ENCODE data around the gene MYOG.
A peak's percentile ranks its signal among the peaks of the same experiment; 100 is the strongest.

The MYOG gene

DNA sequence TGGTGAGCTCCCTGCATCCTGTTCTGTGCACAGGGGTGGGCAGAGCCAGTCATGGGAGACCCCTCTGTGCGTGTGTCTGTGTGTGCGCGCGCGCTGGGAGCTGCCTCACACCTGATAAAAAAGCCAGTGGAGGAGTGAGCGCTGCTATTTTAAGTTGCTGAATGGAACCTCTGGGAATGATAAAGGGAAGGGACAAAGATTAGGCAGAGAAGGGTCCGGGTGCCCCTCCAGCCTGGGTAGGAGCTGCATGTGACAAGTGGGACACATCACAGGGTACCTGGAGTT, 42.6 kb upstream of the MYOG start:
- H3K9me3 ChIP-seq (ENCODE audit: insufficient read depth, low read depth, low read length) = no peaks in the 10 kb centered on the region
- H3K4me1 ChIP-seq (ENCODE audit: insufficient read depth, low read length, poor library complexity, severe bottlenecking) = peaks cover 32% of the 10 kb centered on the region
- no peaks in the 10 kb centered on the region for H3K9me2 ChIP-seq (replicated peaks; ENCODE audit: low read depth, low read length)
- no peaks in the 10 kb centered on the region for H3K27me3 ChIP-seq (ENCODE audit: insufficient read depth, low read length, poor library complexity, severe bottlenecking)
- no peaks in the 10 kb centered on the region for H4K20me1 ChIP-seq (ENCODE audit: insufficient read depth, low read length, poor library complexity, severe bottlenecking)
- H2AFZ ChIP-seq (ENCODE audit: low read length) = peak overlapping the region; percentile 95
- H3K79me2 ChIP-seq (ENCODE audit: insufficient read depth, low read length) = no peaks in the 10 kb centered on the region
- TF ChIP-seq, protein P1, sequence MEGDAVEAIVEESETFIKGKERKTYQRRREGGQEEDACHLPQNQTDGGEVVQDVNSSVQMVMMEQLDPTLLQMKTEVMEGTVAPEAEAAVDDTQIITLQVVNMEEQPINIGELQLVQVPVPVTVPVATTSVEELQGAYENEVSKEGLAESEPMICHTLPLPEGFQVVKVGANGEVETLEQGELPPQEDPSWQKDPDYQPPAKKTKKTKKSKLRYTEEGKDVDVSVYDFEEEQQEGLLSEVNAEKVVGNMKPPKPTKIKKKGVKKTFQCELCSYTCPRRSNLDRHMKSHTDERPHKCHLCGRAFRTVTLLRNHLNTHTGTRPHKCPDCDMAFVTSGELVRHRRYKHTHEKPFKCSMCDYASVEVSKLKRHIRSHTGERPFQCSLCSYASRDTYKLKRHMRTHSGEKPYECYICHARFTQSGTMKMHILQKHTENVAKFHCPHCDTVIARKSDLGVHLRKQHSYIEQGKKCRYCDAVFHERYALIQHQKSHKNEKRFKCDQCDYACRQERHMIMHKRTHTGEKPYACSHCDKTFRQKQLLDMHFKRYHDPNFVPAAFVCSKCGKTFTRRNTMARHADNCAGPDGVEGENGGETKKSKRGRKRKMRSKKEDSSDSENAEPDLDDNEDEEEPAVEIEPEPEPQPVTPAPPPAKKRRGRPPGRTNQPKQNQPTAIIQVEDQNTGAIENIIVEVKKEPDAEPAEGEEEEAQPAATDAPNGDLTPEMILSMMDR (conservative IDR thresholded peaks at IDR 0.05; ENCODE audit: low read length) = no peak
- no peak for TF ChIP-seq EZH2phosphoT487 (IDR thresholded peaks at IDR 0.05; ENCODE audit: borderline replicate concordance)
- H3F3A ChIP-seq (ENCODE audit: low read depth) = no peaks in the 10 kb centered on the region
- peak overlapping the region; percentile 73 for H3K4me3 ChIP-seq (ENCODE audit: low read length, poor library complexity, severe bottlenecking)
- H3K36me3 ChIP-seq (ENCODE audit: insufficient read depth, low read length) = no peaks in the 10 kb centered on the region
- H3K9ac ChIP-seq (ENCODE audit: low read depth, low read length, poor library complexity, severe bottlenecking) = peak overlapping the region; percentile 51
- H3K4me2 ChIP-seq (ENCODE audit: low read depth, low read length, poor library complexity, severe bottlenecking) = peak overlapping the region; percentile 94

DNA sequence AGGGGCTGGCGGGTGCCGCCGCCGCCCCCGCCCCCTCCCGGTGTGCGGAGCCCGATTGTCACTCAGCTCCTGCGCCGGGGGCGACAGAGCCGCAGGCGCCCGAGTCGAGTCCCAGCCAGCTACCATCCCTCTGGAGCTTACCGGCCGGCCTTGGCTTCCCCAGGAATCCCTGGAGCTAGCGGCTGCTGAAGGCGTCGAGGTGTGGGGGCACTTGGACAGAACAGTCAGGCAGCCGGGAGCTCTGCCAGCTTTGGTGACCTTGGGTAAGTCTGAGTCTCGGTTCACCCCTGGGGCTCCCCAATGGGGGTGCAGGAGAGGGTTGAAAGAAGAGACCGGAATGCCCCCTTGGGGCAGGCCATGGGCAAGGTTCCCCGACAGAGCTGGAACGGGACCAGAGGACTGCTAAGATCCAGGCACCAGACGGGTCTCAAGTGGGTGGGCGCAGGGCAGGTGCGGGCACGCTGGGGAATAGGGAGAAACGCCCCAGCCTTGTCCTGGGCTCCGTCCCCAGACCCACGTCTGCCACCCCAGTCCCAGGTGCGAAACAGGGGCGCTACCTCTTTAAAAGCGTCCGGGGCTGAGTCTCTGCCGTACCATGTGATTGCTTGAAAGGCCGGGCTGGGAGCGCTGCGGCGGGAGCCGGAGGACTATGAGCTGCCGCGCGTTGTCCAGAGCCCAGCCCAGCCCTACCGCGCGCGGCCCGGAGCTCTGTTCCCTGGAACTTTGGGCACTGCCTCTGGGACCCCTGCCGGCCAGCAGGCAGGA, 42.0 kb upstream of the MYOG start, which contains the start of gene ADORA1:
TSS of gene ADORA1 (plus strand) at position 61 of the 765 bp plus-strand sequence. CDS start 1,116 bp downstream, outside the sequence.
- peak within 1 kb of the TSS; percentile 95 for H2AFZ ChIP-seq (ENCODE audit: low read length)
- H3K9me3 ChIP-seq (ENCODE audit: insufficient read depth, low read depth, low read length) = no peaks in the 10 kb centered on the region
- TF ChIP-seq, protein P1 (conservative IDR thresholded peaks at IDR 0.05; ENCODE audit: low read length) = no peak
- no peak for TF ChIP-seq EZH2phosphoT487 (IDR thresholded peaks at IDR 0.05; ENCODE audit: borderline replicate concordance)
- H3K9ac ChIP-seq (ENCODE audit: low read depth, low read length, poor library complexity, severe bottlenecking) = peak within 1 kb of the TSS; percentile 51
- no peaks in the 10 kb centered on the region for H3F3A ChIP-seq (ENCODE audit: low read depth)
- no peaks in the 10 kb centered on the region for H3K27me3 ChIP-seq (ENCODE audit: insufficient read depth, low read length, poor library complexity, severe bottlenecking)
- no peaks in the 10 kb centered on the region for H4K20me1 ChIP-seq (ENCODE audit: insufficient read depth, low read length, poor library complexity, severe bottlenecking)
- H3K79me2 ChIP-seq (ENCODE audit: insufficient read depth, low read length) = no peaks in the 10 kb centered on the region
- H3K4me2 ChIP-seq (ENCODE audit: low read depth, low read length, poor library complexity, severe bottlenecking) = peak within 1 kb of the TSS; percentile 94
- no peaks in the 10 kb centered on the region for H3K9me2 ChIP-seq (replicated peaks; ENCODE audit: low read depth, low read length)
- peaks cover 32% of the 10 kb centered on the region for H3K4me1 ChIP-seq (ENCODE audit: insufficient read depth, low read length, poor library complexity, severe bottlenecking)
- peak within 1 kb of the TSS; percentile 73 for H3K4me3 ChIP-seq (ENCODE audit: low read length, poor library complexity, severe bottlenecking)
- no peaks in the 10 kb centered on the region for H3K36me3 ChIP-seq (ENCODE audit: insufficient read depth, low read length)

DNA sequence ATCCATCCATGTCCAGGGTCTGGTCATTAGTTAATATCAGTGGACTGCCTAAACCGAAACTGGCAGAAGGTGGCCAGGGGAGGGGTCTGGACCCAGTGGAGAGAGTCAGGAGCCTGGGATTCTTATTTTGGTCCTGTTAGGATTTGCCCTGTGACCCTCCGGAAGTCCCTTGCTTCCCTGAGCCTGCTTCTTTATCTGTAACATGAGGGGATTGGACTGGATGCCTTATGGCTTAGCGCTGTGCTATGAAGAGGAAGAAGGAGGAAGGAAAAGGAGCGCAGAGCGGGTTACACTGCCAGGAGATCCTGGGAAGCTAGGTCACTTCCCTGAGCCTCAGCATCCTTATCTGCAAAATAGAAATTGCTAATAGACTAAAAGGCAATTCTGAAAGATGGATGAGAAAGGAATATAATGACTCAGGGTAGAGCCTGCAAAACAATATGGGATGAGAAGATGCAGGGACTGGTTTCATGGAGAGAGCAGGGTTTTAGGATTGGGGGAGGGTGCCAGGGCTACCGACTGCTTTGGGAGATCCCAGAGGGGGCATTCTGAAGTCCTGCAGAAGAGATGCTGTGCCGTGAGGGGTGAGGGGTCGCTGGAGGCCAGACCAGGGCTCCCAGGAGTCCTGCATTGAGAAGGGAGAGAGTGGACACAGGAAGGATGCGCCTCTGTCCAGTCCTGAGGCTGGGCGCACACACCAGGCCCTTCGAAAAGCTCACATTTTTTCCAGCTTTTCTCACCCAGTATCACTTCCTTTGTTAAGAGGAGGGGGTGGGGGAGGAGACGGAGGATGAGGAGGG, 41.3 kb upstream of the MYOG start:
- Histone ChIP-seq H3F3A (ENCODE audit: low read depth) (no peaks in the 10 kb centered on the region), H3K4me2 (ENCODE audit: low read depth, low read length, poor library complexity, severe bottlenecking) (peak overlapping the region; percentile 94), H2AFZ (ENCODE audit: low read length) (peak overlapping the region; percentile 95; the same call in 1 of the 2 replicates), H3K9me3 (ENCODE audit: insufficient read depth, low read depth, low read length) (no peaks in the 10 kb centered on the region), H3K9me2 (replicated peaks; ENCODE audit: low read depth, low read length) (no peaks in the 10 kb centered on the region), H4K20me1 (ENCODE audit: insufficient read depth, low read length, poor library complexity, severe bottlenecking) (no peaks in the 10 kb centered on the region), H3K27me3 (ENCODE audit: insufficient read depth, low read length, poor library complexity, severe bottlenecking) (no peaks in the 10 kb centered on the region), H3K79me2 (ENCODE audit: insufficient read depth, low read length) (no peaks in the 10 kb centered on the region), H3K9ac (ENCODE audit: low read depth, low read length, poor library complexity, severe bottlenecking) (peak overlapping the region; percentile 51), H3K4me1 (ENCODE audit: insufficient read depth, low read length, poor library complexity, severe bottlenecking) (peaks cover 32% of the 10 kb centered on the region), H3K4me3 (ENCODE audit: low read length, poor library complexity, severe bottlenecking) (peak overlapping the region; percentile 73), H3K36me3 (ENCODE audit: insufficient read depth, low read length) (no peaks in the 10 kb centered on the region)
- TF ChIP-seq EZH2phosphoT487 (IDR thresholded peaks at IDR 0.05; ENCODE audit: borderline replicate concordance) = no peak
